Measurements from ENCODE around the gene CCDC71L.

The CCDC71L gene

GRCh38 chr7:106612432-106612831, 48.5 kb downstream of the CCDC71L start:
- no peak for DNase-seq (ENCODE audit: low read depth, low spot score)
- TF ChIP-seq, protein P1, sequence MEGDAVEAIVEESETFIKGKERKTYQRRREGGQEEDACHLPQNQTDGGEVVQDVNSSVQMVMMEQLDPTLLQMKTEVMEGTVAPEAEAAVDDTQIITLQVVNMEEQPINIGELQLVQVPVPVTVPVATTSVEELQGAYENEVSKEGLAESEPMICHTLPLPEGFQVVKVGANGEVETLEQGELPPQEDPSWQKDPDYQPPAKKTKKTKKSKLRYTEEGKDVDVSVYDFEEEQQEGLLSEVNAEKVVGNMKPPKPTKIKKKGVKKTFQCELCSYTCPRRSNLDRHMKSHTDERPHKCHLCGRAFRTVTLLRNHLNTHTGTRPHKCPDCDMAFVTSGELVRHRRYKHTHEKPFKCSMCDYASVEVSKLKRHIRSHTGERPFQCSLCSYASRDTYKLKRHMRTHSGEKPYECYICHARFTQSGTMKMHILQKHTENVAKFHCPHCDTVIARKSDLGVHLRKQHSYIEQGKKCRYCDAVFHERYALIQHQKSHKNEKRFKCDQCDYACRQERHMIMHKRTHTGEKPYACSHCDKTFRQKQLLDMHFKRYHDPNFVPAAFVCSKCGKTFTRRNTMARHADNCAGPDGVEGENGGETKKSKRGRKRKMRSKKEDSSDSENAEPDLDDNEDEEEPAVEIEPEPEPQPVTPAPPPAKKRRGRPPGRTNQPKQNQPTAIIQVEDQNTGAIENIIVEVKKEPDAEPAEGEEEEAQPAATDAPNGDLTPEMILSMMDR (IDR thresholded peaks at IDR 0.05; ENCODE audit: insufficient read depth, low read length, missing control alignments), result no peak
- H3K4me3 ChIP-seq (ENCODE audit: low read depth, low read length), result no peak overlapping the region
- POLR2A ChIA-PET, result no interaction called here
- CTCF ChIA-PET, result interaction anchor here (0.9 to 2.0 kb wide), 3 partner anchors 47 to 149 kb away, joined by 3 to 6 read pairs (median 4); no protein-coding TSS in a partner anchor

GRCh38 chr7:106611911-106612310, 49.0 kb downstream of the CCDC71L start:
- no peak overlapping the region for H3K4me3 ChIP-seq (ENCODE audit: low read depth, low read length)
- POLR2A ChIA-PET, result no interaction called here
- TF ChIP-seq, protein P1 (IDR thresholded peaks at IDR 0.05; ENCODE audit: insufficient read depth, low read length, missing control alignments), result no peak
- DNase-seq (ENCODE audit: low read depth, low spot score), result no peak
- CTCF ChIA-PET, result interaction anchor here (1.0 to 2.0 kb wide), 2 partner anchors 69 to 149 kb away, joined by 4 to 6 read pairs; no protein-coding TSS in a partner anchor

- DNase-seq (ENCODE audit: low read depth, low spot score), result no peak
- ChIA-PET POLR2A (interaction anchor here (0.8 kb wide), 1 partner anchor 13 kb away, joined by 3 read pairs; no protein-coding TSS in a partner anchor), CTCF (interaction anchor here (1.0 to 2.0 kb wide), 2 partner anchors 69 to 148 kb away, joined by 4 to 6 read pairs; no protein-coding TSS in a partner anchor)
- no peak overlapping the region for H3K4me3 ChIP-seq (ENCODE audit: low read depth, low read length)
- TF ChIP-seq, protein P1 (IDR thresholded peaks at IDR 0.05; ENCODE audit: insufficient read depth, low read length, missing control alignments), result no peak
Measured at GRCh38 chr7:106610996-106611886, 49.7 kb downstream of the CCDC71L start.

DNA sequence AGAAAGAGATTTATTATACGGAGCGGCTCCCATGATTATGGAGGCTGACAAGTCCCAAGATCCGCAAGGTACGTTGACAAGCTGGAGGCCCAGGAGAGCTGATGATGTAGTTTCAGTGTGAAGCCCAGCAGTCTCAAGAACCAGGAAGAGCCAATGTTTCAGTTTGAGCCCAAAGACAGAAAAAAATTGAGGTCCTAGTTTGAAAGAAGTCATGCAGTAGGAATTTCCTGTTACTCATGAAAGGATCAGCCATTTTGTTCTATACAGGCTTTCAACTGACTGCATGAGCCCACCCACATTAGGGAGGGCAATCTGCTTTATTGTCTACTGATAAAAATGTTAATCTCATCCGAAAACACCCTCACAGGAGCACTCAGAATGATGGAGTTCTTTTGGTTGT, 51.5 kb downstream of the CCDC71L start:
- ChIA-PET CTCF (interaction anchor here (1.2 kb wide), 1 partner anchor 128 kb away, joined by 3 read pairs; no protein-coding TSS in a partner anchor), POLR2A (interaction anchor here (1.0 kb wide), 1 partner anchor 108 kb away, joined by 3 read pairs; no protein-coding TSS in a partner anchor)
- peak; percentile 42 for DNase-seq (ENCODE audit: low read depth, low spot score)
- H3K4me3 ChIP-seq (ENCODE audit: low read depth, low read length), result no peak overlapping the region
- TF ChIP-seq, protein P1 (IDR thresholded peaks at IDR 0.05; ENCODE audit: insufficient read depth, low read length, missing control alignments), result no peak

GRCh38 chr7:106608661-106609060, 52.3 kb downstream of the CCDC71L start:
- ChIA-PET CTCF (interaction anchor here (1.2 kb wide), 1 partner anchor 128 kb away, joined by 3 read pairs; no protein-coding TSS in a partner anchor), POLR2A (interaction anchor here (1.0 kb wide), 1 partner anchor 109 kb away, joined by 3 read pairs; no protein-coding TSS in a partner anchor)
- no peak for DNase-seq (ENCODE audit: low read depth, low spot score)
- no peak overlapping the region for H3K4me3 ChIP-seq (ENCODE audit: low read depth, low read length)
- TF ChIP-seq, protein P1 (IDR thresholded peaks at IDR 0.05; ENCODE audit: insufficient read depth, low read length, missing control alignments), result no peak

Data from AG04449 (cell line).